HUES48 (cell line): Measurements from ENCODE around the gene PIK3R5.

Experiments
- H3K27ac ChIP-seq: one replicate; pipeline ENCODE4 v1.7.0; 2013; ENCODE audit warnings: low read depth, low read length, inconsistent platforms
- H3K27me3 ChIP-seq: 2 replicates; pipeline ENCODE4 v1.6.1; 2013; ENCODE audit warnings: mild to moderate bottlenecking, low read length; ENCODE audit not compliant: control insufficient read depth, insufficient read depth
- H3K36me3 ChIP-seq: 2 replicates; pipeline ENCODE4 v1.6.1; 2013; ENCODE audit warnings: low read length; ENCODE audit not compliant: control insufficient read depth, insufficient read depth
- H3K4me1 ChIP-seq: 2 replicates; pipeline ENCODE4 v1.6.1; 2013; ENCODE audit warnings: mild to moderate bottlenecking, low read length; ENCODE audit not compliant: control insufficient read depth, insufficient read depth
- H3K4me3 ChIP-seq: 2 replicates; pipeline ENCODE4 v1.5.1; 2013; ENCODE audit warnings: mild to moderate bottlenecking, low read depth, low read length
- H3K9ac ChIP-seq: 2 replicates; pipeline ENCODE4 v1.6.1; 2013; ENCODE audit warnings: mild to moderate bottlenecking, low read depth, low read length, moderate library complexity
- H3K9me3 ChIP-seq: 2 replicates; pipeline ENCODE4 v1.6.1; 2013; ENCODE audit warnings: low read length; ENCODE audit not compliant: control insufficient read depth, insufficient read depth

PIK3R5 gene

DNA sequence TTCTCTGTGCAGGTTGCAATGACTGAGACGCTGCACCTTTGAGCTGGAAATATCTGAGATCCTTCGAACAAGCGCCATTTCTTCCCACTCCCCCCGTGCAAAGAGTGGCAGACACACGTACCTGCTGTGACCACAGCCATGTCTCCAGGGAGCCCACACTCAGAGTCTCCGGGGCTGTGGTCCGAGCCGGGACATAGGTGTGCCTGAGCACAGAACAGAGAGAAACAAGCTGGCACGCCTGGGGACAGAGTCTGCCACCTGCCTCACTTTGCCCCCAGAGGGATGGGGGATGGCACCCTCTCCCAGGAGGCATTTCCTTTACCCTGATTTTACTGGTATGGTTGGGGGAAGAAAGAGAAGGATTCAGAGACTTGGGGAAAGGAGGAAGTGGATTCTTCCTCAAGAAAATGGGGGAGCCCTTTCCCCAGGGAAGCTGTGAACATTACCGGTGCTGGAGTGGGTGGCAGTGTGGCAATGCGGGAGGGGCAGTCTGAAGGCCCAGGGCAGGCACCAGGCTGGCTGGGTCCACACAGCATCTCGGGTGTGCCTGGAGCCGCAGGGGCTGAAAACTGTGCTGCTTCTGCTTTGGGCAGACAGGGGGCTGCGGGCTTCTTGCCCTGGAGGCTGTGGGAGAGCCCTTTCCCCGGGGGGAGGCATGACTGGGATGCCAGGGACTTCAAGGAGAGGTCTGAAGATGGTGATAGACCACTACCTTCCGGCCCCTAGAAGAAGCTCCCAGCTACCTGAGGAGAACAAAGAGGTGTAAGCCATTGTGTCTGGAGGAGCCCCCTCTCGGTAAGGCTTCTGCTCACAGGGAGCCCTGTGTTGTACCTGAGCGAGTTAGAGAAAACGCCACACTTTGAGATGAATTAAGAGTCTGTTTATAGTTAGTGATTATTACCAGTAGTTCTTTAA lies 91.4 kb downstream of the PIK3R5 start:
- no peaks in the 10 kb centered on the region for H3K9me3 ChIP-seq
- no peaks in the 10 kb centered on the region for H3K27me3 ChIP-seq
- no peak overlapping the region for H3K9ac ChIP-seq
- H3K36me3 ChIP-seq = no peaks in the 10 kb centered on the region
- H3K4me3 ChIP-seq = no peak overlapping the region
- H3K4me1 ChIP-seq = peaks cover 7% of the 10 kb centered on the region; the same call in 1 of the 2 replicates
- H3K27ac ChIP-seq = peak overlapping the region; percentile 22

DNA sequence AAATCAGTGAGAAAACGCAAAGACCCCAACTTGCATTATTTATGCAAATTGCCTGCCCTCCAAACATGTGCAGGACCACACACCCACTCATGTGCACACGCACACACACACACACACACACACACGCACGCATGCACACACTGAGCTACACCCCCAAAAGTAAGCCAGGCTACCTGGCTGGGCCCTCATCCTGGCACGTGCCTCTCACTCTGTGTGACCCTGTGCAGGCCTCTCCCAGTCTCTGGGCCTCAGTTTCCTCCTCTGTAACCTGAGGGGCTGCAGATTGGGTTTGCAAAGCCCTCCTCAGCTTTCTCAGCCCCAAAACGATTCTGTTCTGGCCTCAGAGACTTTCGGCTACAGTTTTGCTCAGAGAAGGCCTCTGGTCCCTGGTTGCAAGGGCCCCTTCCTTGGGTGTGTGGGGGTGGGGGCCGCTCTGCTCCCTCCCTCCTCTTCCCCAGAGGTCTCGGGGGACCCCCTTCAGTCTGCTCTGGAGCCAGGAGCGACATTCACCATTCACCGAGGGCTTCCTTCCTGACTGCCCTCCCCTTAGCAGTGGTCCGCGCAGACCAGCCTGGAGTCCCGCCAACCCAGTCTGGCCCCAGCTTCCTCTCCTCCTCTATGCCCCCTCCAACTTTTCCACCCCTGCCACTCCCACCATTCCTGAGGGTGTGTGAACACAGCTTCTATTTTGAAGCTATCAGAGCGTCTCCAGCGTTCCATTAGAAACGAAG lies 92.6 kb downstream of the PIK3R5 start:
- Histone ChIP-seq H3K36me3 (no peaks in the 10 kb centered on the region), H3K27me3 (no peaks in the 10 kb centered on the region), H3K9ac (no peak overlapping the region), H3K4me3 (no peak overlapping the region), H3K4me1 (peaks cover 7% of the 10 kb centered on the region; the same call in 1 of the 2 replicates), H3K9me3 (no peaks in the 10 kb centered on the region), H3K27ac (no peak overlapping the region)

DNA sequence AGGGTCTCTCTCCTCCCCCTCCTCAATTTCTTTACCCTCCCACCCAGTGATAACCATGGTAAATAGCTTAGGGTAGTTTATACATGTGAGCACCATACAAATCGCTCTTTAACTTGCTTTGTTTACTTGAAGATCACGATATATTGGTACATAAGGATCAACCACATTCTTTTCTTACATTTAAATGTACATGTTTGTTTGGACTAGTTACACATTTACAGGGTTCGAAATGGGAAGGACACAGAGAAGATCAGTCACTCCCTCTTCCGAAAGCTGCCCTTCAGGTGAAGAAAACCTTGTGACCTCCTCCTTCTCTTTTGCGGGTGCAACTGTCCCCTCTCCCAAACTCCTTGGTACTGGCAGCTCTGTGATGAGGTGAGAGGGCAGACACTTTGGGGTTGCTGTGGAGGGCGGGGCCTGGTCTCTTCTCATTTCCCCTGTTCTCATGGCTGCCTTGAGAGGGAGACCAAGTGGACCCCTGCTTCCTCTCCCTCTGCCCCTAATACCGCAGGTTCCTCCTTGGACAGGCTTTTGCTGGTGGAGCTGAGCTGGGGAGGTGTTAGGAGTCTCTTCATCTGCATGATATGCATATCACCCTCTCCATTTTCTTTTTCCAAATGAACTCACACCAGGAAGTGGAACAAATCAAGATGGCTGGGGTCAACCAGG lies 93.3 kb downstream of the PIK3R5 start:
- no peak overlapping the region for H3K9ac ChIP-seq
- peak overlapping the region; percentile 11 for H3K27ac ChIP-seq
- peaks cover 7% of the 10 kb centered on the region; the same call in 1 of the 2 replicates for H3K4me1 ChIP-seq
- H3K9me3 ChIP-seq = no peaks in the 10 kb centered on the region
- H3K4me3 ChIP-seq = no peak overlapping the region
- H3K36me3 ChIP-seq = no peaks in the 10 kb centered on the region
- no peaks in the 10 kb centered on the region for H3K27me3 ChIP-seq

DNA sequence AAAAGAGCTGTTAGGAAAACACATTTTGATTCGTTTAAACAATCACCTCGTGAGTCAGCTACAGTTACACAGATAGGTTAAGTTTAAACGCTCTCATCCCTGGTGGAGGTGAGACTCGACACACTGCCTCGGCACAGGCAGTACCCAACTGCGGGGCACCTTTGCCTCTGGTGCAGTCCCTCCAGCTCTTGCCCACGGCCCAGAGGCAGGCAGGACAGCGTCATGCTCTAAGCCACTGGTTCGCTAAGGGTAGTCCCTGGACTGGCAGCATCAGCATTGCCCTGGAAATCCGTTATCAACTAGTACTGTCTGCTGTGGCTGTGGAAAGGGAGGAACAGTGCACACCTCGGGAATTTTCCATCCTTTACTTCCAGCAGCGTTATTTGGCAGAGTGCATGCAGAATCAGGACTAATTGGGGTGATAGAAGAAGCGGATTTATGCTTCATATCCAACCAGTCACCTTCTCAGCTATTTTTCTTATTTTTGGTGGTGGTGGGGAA lies 94.4 kb downstream of the PIK3R5 start:
- Histone ChIP-seq H3K36me3 (no peaks in the 10 kb centered on the region), H3K27ac (no peak overlapping the region), H3K4me1 (peaks cover 7% of the 10 kb centered on the region; the same call in 1 of the 2 replicates), H3K4me3 (no peak overlapping the region), H3K9me3 (no peaks in the 10 kb centered on the region), H3K27me3 (no peaks in the 10 kb centered on the region), H3K9ac (no peak overlapping the region)

DNA sequence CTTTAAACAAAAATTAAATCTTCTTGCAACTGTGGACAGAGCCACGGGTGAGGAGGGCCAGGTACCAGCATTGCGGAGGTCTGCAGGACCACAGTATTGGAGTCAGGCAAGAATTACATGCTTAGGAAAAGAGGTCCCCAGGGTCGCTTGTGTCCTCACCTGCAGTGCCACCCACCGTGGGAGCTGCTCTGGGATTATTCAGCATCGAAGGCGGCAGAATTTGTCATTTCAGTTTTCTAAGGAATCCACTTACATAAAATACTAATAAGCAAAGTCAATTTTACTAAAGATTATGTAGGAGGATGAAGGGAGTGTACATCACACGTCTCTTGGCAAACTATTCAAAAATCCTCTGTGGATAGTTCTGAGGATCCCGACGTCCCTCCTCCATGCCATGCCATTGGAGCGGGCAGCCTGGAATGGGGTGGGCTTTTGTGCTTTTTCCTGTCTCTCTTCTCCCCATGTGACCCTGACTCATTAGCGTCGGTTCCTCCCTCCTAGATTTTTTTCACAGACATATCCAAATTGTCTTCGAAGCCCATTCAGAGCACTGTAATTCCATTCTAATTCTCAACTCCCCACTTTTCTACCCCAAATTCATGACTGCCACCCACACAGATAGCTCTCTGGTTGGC lies 95.0 kb downstream of the PIK3R5 start:
- H3K27ac ChIP-seq = no peak overlapping the region
- no peak overlapping the region for H3K4me3 ChIP-seq
- H3K27me3 ChIP-seq = no peaks in the 10 kb centered on the region
- H3K4me1 ChIP-seq = peaks cover 4% of the 10 kb centered on the region; the same call in 1 of the 2 replicates
- H3K36me3 ChIP-seq = no peaks in the 10 kb centered on the region
- H3K9me3 ChIP-seq = no peaks in the 10 kb centered on the region
- H3K9ac ChIP-seq = no peak overlapping the region

DNA sequence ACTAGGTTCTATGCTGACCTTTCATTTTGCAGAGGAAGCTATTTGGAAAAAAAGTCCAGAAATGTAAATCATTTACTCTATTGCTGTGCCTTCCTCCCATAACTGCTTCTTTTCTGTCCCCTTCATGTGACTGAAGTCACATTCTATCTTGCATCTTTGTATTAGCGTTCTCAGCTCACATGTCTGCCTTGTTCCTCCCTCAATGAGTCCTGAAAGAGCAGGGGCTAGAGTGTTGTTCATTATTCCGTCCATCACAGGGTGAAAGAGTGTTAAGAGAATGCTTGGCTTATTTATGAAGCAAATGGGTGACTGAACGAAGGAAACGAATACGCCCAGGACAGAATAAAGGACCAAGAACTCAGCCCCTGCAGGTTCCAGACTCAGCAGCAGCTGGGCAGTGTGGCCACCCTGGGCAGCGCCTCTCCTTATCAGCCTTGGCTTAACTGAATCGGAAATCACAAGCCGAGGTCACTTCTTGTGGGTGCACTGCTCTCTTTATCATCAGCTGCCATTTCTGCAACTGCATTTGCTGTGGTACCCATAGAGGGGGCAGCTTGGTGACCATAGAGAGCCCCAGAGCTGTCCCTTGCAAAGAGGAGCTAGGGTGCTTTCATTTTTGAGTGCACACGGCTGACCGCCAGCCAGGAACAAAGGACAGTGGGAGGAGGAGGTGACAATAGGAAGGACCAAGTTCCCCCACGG lies 96.2 kb downstream of the PIK3R5 start:
- Histone ChIP-seq H3K27ac (no peak overlapping the region), H3K36me3 (no peaks in the 10 kb centered on the region), H3K9ac (no peak overlapping the region), H3K27me3 (no peaks in the 10 kb centered on the region), H3K4me1 (no peaks in the 10 kb centered on the region), H3K4me3 (no peak overlapping the region), H3K9me3 (no peaks in the 10 kb centered on the region)

DNA sequence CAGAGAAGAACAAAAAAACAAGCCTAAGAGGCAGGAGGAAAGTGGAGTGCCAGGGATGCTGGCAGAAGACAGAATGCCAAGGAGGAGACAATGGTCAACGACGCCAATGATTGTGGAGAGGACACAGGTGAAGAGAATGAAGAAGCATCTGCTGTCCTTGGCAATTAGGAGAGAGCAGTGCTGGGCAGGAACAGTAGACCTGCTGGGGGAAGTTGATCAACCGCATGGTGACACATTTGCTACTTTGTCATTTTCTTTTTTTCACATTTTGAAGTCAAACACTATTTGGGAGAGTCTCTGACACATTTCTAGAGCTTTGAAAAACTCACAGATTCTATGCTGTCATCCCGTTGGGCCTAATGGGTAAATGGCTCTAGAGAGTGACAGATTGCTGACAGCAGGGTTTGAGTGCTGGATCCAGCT lies 97.0 kb downstream of the PIK3R5 start:
- no peaks in the 10 kb centered on the region for H3K4me1 ChIP-seq

DNA sequence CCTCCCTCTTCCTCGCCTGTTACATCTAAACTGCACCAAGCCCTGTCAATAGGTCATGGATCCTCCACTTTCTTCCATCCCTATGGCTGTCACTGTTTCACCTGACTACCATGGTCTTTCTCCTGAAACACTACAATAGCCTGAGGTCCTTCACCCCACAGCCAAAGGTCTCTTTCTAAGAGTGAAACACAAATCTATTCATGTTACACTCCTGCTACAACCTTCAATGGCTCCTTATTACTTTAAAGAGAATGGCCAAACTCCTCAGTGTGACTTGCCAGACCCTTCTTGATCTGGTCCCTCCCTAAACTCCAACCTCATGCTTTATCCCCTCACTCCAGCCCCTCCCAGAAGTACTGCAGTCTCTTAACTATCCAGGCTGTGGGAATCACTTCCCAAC lies 97.4 kb downstream of the PIK3R5 start:
- Histone ChIP-seq H3K36me3 (no peaks in the 10 kb centered on the region), H3K9ac (no peak overlapping the region), H3K27me3 (no peaks in the 10 kb centered on the region), H3K27ac (no peak overlapping the region), H3K9me3 (no peaks in the 10 kb centered on the region), H3K4me3 (no peak overlapping the region), H3K4me1 (no peaks in the 10 kb centered on the region)

More for the DNA sequence above, 97.0 kb downstream of the PIK3R5 start:
- Histone ChIP-seq H3K27me3 (no peaks in the 10 kb centered on the region), H3K9ac (no peak overlapping the region), H3K9me3 (no peaks in the 10 kb centered on the region), H3K27ac (no peak overlapping the region), H3K36me3 (no peaks in the 10 kb centered on the region), H3K4me3 (no peak overlapping the region)

DNA sequence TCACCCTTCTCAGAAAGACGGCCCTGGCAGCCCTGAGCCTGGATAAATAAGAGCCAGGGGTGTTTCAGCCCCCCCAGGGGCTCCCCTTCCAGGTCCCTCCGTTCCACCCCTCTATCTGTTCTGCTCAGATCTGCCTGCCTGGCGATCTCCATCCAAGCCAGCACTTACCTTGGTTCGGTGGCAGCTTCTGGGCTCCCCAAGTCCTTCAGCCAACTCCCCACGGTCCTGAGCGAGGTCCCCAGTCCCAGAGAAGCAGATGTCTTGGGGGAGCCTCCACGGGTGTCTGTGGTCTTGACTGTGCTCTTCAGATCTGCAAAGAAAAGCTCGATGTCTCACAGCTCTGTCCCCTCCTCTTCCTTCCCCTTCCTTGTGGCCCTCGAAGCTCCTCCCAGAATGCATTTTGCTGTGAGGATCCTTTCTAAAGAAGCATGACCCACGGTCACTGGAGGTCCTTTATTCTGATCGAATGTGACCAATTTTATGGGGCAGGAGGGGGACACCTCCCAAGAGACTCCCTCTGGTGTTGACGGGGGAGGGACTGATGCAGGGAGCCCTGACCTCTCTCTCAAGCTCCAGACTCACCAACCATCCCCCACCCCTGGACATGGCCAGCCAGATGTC lies 98.0 kb downstream of the PIK3R5 start, which contains the start of gene PIK3R6:
Gene PIK3R6, minus strand, starts transcription at position 314 of the 621 bp plus-strand sequence. CDS start 17,880 bp downstream, outside the sequence.
- Histone ChIP-seq H3K9ac (no peak within 1 kb of the TSS), H3K9me3 (no peaks in the 10 kb centered on the region), H3K4me1 (no peaks in the 10 kb centered on the region), H3K27me3 (no peaks in the 10 kb centered on the region), H3K4me3 (no peak within 1 kb of the TSS), H3K36me3 (no peaks in the 10 kb centered on the region), H3K27ac (no peak within 1 kb of the TSS)
